Measurements from ENCODE around the gene OR51E1. TPM values are rescaled to one million over a fixed set of nuclear protein-coding genes. Genes with fewer than 3 reads are reported as not detected.

OR51E1 gene
- total RNA-seq, 1 donor from 2014 or later: 0.81 TPM

GRCh38 chr11:4673781-4674180 lies 30.0 kb downstream of the OR51E1 start:
- H3K4me3 Mint-ChIP-seq (ENCODE audit: unreplicated experiment): no peak overlapping the region

GRCh38 chr11:4677948-4678347 lies 34.2 kb downstream of the OR51E1 start:
- TF ChIP-seq CTCF (IDR thresholded peaks at IDR 0.05): no peak
- H3K9me3 Mint-ChIP-seq (ENCODE audit: unreplicated experiment): no peaks in the 10 kb centered on the region
- H3K27ac Mint-ChIP-seq (ENCODE audit: unreplicated experiment): no peak overlapping the region
- no peak for DNase-seq (ENCODE audit: extremely low spot score, unreplicated experiment)
- H3K4me3 Mint-ChIP-seq (ENCODE audit: unreplicated experiment): no peak overlapping the region
- H3K4me1 Mint-ChIP-seq (ENCODE audit: unreplicated experiment): peaks cover 25% of the 10 kb centered on the region
- no peaks in the 10 kb centered on the region for H3K36me3 Mint-ChIP-seq (ENCODE audit: unreplicated experiment)
- H3K27me3 Mint-ChIP-seq (ENCODE audit: unreplicated experiment): no peaks in the 10 kb centered on the region

More at GRCh38 chr11:4673781-4674180, 30.0 kb downstream of the OR51E1 start:
- DNase-seq (ENCODE audit: extremely low spot score, unreplicated experiment): no peak
- no peaks in the 10 kb centered on the region for H3K36me3 Mint-ChIP-seq (ENCODE audit: unreplicated experiment)
- TF ChIP-seq CTCF (IDR thresholded peaks at IDR 0.05): no peak
- no peaks in the 10 kb centered on the region for H3K27me3 Mint-ChIP-seq (ENCODE audit: unreplicated experiment)
- H3K4me1 Mint-ChIP-seq (ENCODE audit: unreplicated experiment): peaks cover 48% of the 10 kb centered on the region
- H3K27ac Mint-ChIP-seq (ENCODE audit: unreplicated experiment): peak overlapping the region; percentile 96
- H3K9me3 Mint-ChIP-seq (ENCODE audit: unreplicated experiment): no peaks in the 10 kb centered on the region

GRCh38 chr11:4680341-4680740 lies 36.6 kb downstream of the OR51E1 start:
- TF ChIP-seq CTCF (IDR thresholded peaks at IDR 0.05): no peak
- Mint-ChIP-seq H3K36me3 (ENCODE audit: unreplicated experiment) (no peaks in the 10 kb centered on the region), H3K4me1 (ENCODE audit: unreplicated experiment) (peaks cover 26% of the 10 kb centered on the region)

GRCh38 chr11:4682623-4683419 lies 39.0 kb downstream of the OR51E1 start:
- H3K9me3 Mint-ChIP-seq (ENCODE audit: unreplicated experiment): no peaks in the 10 kb centered on the region
- no peak for TF ChIP-seq CTCF (IDR thresholded peaks at IDR 0.05)
- no peaks in the 10 kb centered on the region for H3K36me3 Mint-ChIP-seq (ENCODE audit: unreplicated experiment)
- no peaks in the 10 kb centered on the region for H3K27me3 Mint-ChIP-seq (ENCODE audit: unreplicated experiment)
- DNase-seq (ENCODE audit: extremely low spot score, unreplicated experiment): no peak
- peaks cover 26% of the 10 kb centered on the region for H3K4me1 Mint-ChIP-seq (ENCODE audit: unreplicated experiment)
- H3K4me3 Mint-ChIP-seq (ENCODE audit: unreplicated experiment): no peak overlapping the region
- H3K27ac Mint-ChIP-seq (ENCODE audit: unreplicated experiment): no peak overlapping the region

More at GRCh38 chr11:4680341-4680740, 36.6 kb downstream of the OR51E1 start:
- no peak overlapping the region for H3K4me3 Mint-ChIP-seq (ENCODE audit: unreplicated experiment)
- no peaks in the 10 kb centered on the region for H3K27me3 Mint-ChIP-seq (ENCODE audit: unreplicated experiment)
- DNase-seq (ENCODE audit: extremely low spot score, unreplicated experiment): no peak
- no peak overlapping the region for H3K27ac Mint-ChIP-seq (ENCODE audit: unreplicated experiment)
- H3K9me3 Mint-ChIP-seq (ENCODE audit: unreplicated experiment): no peaks in the 10 kb centered on the region

GRCh38 chr11:4684631-4685285 lies 41.0 kb downstream of the OR51E1 start:
- Mint-ChIP-seq H3K27me3 (ENCODE audit: unreplicated experiment) (no peaks in the 10 kb centered on the region), H3K4me3 (ENCODE audit: unreplicated experiment) (no peak overlapping the region), H3K36me3 (ENCODE audit: unreplicated experiment) (no peaks in the 10 kb centered on the region), H3K9me3 (ENCODE audit: unreplicated experiment) (no peaks in the 10 kb centered on the region), H3K4me1 (ENCODE audit: unreplicated experiment) (peaks cover 26% of the 10 kb centered on the region), H3K27ac (ENCODE audit: unreplicated experiment) (no peak overlapping the region)
- no peak for DNase-seq (ENCODE audit: extremely low spot score, unreplicated experiment)
- no peak for TF ChIP-seq CTCF (IDR thresholded peaks at IDR 0.05)

All from osteocyte (in vitro differentiated cells).